ENCODE results near the gene ASTN2.

DNA sequence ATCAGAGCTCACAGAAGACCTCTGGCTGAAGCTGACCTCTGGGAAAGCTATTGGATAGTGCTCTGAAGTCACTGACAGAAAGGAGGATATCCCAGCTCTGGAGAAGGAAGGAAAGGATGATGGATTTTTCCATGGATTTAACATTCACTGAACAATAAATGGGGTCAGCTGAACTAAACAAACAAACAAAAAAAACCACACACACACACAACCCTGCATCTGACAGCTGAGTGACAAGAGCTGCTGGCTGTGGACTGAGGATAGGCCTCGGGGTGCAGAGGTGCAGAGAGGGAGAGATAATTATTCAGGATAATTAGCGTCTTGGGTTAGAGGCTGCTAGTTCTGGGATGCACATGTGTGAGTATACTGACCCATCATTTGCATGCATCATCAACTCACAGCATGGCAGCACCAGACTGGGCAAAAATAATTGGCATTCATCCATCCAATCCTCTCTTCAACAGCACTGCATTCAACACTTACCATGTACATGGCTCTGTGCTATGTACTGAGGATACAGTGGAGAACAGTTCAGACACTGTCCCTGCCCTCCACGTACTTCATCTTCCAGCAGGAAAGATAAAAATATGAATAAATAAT is 859.2 kb downstream of the ASTN2 start:
- TF ChIP-seq, protein P1, sequence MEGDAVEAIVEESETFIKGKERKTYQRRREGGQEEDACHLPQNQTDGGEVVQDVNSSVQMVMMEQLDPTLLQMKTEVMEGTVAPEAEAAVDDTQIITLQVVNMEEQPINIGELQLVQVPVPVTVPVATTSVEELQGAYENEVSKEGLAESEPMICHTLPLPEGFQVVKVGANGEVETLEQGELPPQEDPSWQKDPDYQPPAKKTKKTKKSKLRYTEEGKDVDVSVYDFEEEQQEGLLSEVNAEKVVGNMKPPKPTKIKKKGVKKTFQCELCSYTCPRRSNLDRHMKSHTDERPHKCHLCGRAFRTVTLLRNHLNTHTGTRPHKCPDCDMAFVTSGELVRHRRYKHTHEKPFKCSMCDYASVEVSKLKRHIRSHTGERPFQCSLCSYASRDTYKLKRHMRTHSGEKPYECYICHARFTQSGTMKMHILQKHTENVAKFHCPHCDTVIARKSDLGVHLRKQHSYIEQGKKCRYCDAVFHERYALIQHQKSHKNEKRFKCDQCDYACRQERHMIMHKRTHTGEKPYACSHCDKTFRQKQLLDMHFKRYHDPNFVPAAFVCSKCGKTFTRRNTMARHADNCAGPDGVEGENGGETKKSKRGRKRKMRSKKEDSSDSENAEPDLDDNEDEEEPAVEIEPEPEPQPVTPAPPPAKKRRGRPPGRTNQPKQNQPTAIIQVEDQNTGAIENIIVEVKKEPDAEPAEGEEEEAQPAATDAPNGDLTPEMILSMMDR (IDR thresholded peaks at IDR 0.05; ENCODE audit: low read depth, low read length): no peak
- TF ChIP-seq POLR2A (IDR thresholded peaks at IDR 0.05; ENCODE audit: extremely low read depth, insufficient read length) (no peak), MYC (IDR thresholded peaks at IDR 0.05; ENCODE audit: low read depth, low read length) (no peak)
- TF ChIP-seq, protein P2, sequence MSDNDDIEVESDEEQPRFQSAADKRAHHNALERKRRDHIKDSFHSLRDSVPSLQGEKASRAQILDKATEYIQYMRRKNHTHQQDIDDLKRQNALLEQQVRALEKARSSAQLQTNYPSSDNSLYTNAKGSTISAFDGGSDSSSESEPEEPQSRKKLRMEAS (IDR thresholded peaks at IDR 0.05; ENCODE audit: low read depth, low read length): no peak
